Parathyroid adenoma (tissue), 2 donors: ENCODE results near the gene SIRT3.

Experiments
- H2AFZ ChIP-seq: fragments of 300-600 bp; sonication (generic); one replicate; pipeline ENCODE4 v1.7.0; 2017; ENCODE audit warnings: antibody characterized with exemption, mild to moderate bottlenecking
- H3K27ac ChIP-seq: fragments of 300-600 bp; sonication (generic); one replicate; pipeline ENCODE4 v1.7.0; 2017
- H3K27me3 ChIP-seq: fragments of 300-600 bp; sonication (generic); one replicate; pipeline ENCODE4 v1.7.0; 2017; ENCODE audit warnings: low read length; ENCODE audit not compliant: control insufficient read depth, insufficient read depth
- H3K36me3 ChIP-seq: fragments of 300-600 bp; sonication (generic); one replicate; pipeline ENCODE4 v1.7.0; 2017; ENCODE audit warnings: low read length; ENCODE audit not compliant: control insufficient read depth, insufficient read depth
- H3K4me1 ChIP-seq: fragments of 300-600 bp; sonication (generic); one replicate; pipeline ENCODE4 v1.7.0; 2017; ENCODE audit warnings: control low read depth
- H3K4me2 ChIP-seq: fragments of 300-600 bp; sonication (generic); one replicate; pipeline ENCODE4 v1.7.0; 2017; ENCODE audit warnings: low read length
- H3K4me3 ChIP-seq: fragments of 300-600 bp; sonication (generic); one replicate; pipeline ENCODE4 v1.7.0; 2017; ENCODE audit warnings: low read depth, low read length
- H3K79me2 ChIP-seq: fragments of 300-600 bp; sonication (generic); one replicate; pipeline ENCODE4 v1.7.0; 2017; ENCODE audit warnings: control low read depth
- H3K9ac ChIP-seq: fragments of 300-600 bp; sonication (generic); one replicate; pipeline ENCODE4 v1.7.0; 2017; ENCODE audit warnings: mild to moderate bottlenecking
- H3K9me3 ChIP-seq: fragments of 300-600 bp; sonication (generic); one replicate; pipeline ENCODE4 v1.7.0; 2017; ENCODE audit warnings: low read length; ENCODE audit not compliant: control insufficient read depth
- CTCF ChIP-seq: fragments of 300-600 bp; sonication (generic); IDR thresholded peaks from one replicate; pipeline ENCODE4 v1.7.0; 2017; ENCODE audit warnings: antibody characterized with exemption, mild to moderate bottlenecking
- donor health status: primary hyperparathyroidism.

SIRT3 gene

GRCh38 chr11:205221-206001 is 30.7 kb downstream of the SIRT3 start:
- H3K27ac ChIP-seq, result no peak overlapping the region
- no peak for TF ChIP-seq CTCF
- peaks cover 8% of the 10 kb centered on the region for H3K4me1 ChIP-seq

GRCh38 chr11:204587-205109 is 31.5 kb downstream of the SIRT3 start:
- no peaks in the 10 kb centered on the region for H3K36me3 ChIP-seq
- peaks cover 8% of the 10 kb centered on the region for H3K4me1 ChIP-seq
- no peaks in the 10 kb centered on the region for H3K9me3 ChIP-seq
- no peak overlapping the region for H3K4me2 ChIP-seq
- H3K79me2 ChIP-seq, result peaks cover 7% of the 10 kb centered on the region
- H3K27me3 ChIP-seq, result no peaks in the 10 kb centered on the region
- H3K27ac ChIP-seq, result no peak overlapping the region
- H3K9ac ChIP-seq, result no peak overlapping the region
- TF ChIP-seq CTCF, result no peak
- no peak overlapping the region for H3K4me3 ChIP-seq
- H2AFZ ChIP-seq, result no peak overlapping the region

More at GRCh38 chr11:205221-206001, 30.7 kb downstream of the SIRT3 start:
- Histone ChIP-seq H2AFZ (no peak overlapping the region), H3K4me3 (no peak overlapping the region), H3K79me2 (peaks cover 7% of the 10 kb centered on the region), H3K9ac (no peak overlapping the region), H3K4me2 (peak overlapping the region; percentile 77), H3K27me3 (no peaks in the 10 kb centered on the region), H3K9me3 (no peaks in the 10 kb centered on the region), H3K36me3 (no peaks in the 10 kb centered on the region)

GRCh38 chr11:203945-204586 is 32.1 kb downstream of the SIRT3 start:
- Histone ChIP-seq H3K4me1 (peaks cover 5% of the 10 kb centered on the region), H3K4me3 (no peak overlapping the region), H2AFZ (no peak overlapping the region), H3K27ac (no peak overlapping the region), H3K9me3 (no peaks in the 10 kb centered on the region), H3K4me2 (no peak overlapping the region), H3K36me3 (no peaks in the 10 kb centered on the region), H3K79me2 (peaks cover 7% of the 10 kb centered on the region), H3K9ac (no peak overlapping the region), H3K27me3 (no peaks in the 10 kb centered on the region)
- TF ChIP-seq CTCF, result no peak

GRCh38 chr11:203056-203944 is 32.8 kb downstream of the SIRT3 start:
- H3K4me1 ChIP-seq, result peaks cover 5% of the 10 kb centered on the region

More at GRCh38 chr11:203056-203944, 32.8 kb downstream of the SIRT3 start:
- H3K27me3 ChIP-seq, result no peaks in the 10 kb centered on the region
- no peak for TF ChIP-seq CTCF
- H3K36me3 ChIP-seq, result no peaks in the 10 kb centered on the region
- no peak overlapping the region for H3K4me3 ChIP-seq
- no peak overlapping the region for H3K9ac ChIP-seq
- no peaks in the 10 kb centered on the region for H3K9me3 ChIP-seq
- no peak overlapping the region for H3K4me2 ChIP-seq
- H3K27ac ChIP-seq, result no peak overlapping the region
- H3K79me2 ChIP-seq, result peaks cover 7% of the 10 kb centered on the region
- no peak overlapping the region for H2AFZ ChIP-seq
